NCI-H345 (cell line): ENCODE results near the gene FAM83G.

Experiments used
- DNase-seq: peaks from one replicate; lab custom pipeline; 2025; lab: John Stamatoyannopoulos, UW

The FAM83G gene

DNA sequence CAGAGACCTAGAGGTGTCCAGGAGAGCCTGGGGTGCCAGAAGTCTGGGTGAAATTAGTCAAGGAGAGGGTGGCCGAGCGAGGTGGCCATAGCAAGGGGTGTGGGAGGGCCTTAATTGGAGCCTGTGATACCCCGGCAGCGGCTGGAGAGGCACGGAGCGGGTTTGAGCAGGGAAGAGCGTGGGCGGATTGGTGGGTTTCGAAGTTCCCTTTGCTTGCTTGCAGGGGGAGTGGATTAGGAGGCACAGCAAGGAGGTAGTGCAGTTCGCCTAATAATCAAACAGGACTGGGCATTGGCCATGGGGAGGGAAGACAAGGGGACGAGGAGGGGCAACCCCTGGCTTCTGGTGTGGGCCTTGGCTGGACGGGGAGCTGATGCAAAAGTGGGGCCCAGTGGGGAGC is 5.4 kb upstream of the FAM83G start:
- no peak for DNase-seq

DNA sequence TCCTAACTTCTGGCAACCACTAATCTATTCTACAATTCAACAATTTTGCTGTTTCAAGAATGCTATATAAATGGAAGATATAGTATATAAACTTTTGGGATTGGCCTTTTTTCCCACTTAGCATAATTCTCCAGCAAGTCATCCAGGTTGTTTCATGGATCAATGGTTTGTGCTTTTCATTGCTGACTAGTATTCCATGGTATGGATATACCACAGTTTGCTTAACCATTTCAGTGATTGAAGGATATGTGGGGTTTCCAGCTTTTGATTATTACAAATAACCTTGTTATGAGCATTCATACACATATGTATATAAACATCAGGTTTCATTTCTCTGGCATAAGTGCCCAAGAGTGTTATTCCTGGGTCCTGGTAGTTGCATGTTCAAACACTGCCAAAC is 2.1 kb upstream of the FAM83G start:
- no peak for DNase-seq

DNA sequence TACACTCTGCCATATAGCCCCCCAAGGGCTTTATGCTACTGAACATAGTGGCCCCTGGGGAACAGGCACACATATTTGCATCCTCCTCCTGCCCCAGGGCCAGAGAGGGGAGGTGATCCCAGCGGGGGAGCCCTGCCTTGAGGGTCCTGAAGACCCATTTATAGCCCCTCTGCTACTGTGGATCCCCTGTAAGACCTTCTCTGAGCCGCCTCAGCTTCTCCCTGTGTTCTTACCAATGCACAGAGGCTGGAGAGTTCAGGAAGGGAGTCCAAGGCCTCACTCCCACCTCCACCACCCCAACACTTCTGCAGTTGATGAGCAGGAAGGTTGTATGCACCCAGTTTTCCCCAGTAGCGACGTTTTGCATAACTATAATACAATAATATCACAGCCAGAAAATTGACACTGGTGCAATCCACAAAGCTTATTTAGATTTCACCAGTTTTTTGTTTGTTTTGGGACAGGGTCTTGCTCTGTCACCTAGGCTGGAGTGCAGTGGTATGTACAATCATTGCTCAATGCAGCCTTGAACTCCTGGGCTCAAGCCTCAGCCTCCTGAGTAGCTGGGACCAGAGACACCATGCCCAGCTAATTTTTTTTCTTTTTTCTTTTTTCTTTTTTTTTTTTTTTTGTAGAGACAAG is 1.3 kb upstream of the FAM83G start:
- DNase-seq: no peak

DNA sequence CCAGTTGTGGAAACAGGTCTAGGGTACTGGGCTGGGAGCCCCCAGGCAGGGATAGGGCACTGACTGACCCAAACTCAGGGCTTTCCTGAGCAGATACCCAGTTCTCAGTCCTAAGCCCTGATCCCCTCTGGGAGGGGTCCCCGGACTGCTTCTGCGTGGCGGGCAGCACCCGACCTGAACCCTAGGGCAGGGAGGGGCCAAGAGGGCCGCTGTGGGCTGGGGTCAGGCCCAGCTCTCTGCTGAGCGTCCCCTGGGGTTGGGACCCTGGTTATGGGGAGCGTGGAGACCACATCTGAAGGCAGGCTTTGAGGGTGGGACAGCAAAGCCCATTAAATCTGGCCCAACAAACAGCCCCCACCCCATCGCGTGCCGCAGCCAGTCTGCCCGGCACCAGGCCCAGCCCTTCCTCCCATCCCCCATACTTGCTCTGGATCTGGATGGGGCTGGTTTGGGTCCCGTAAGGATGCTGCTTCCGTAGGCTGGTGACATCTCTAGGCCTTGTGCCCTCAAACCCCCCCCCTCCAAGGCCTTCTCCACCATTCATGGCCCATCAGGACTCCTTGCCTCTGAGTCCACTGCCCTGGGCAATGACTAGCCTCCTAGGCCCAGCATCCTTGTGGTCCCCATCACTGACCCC is 691 bp upstream of the FAM83G start:
- DNase-seq: no peak

DNA sequence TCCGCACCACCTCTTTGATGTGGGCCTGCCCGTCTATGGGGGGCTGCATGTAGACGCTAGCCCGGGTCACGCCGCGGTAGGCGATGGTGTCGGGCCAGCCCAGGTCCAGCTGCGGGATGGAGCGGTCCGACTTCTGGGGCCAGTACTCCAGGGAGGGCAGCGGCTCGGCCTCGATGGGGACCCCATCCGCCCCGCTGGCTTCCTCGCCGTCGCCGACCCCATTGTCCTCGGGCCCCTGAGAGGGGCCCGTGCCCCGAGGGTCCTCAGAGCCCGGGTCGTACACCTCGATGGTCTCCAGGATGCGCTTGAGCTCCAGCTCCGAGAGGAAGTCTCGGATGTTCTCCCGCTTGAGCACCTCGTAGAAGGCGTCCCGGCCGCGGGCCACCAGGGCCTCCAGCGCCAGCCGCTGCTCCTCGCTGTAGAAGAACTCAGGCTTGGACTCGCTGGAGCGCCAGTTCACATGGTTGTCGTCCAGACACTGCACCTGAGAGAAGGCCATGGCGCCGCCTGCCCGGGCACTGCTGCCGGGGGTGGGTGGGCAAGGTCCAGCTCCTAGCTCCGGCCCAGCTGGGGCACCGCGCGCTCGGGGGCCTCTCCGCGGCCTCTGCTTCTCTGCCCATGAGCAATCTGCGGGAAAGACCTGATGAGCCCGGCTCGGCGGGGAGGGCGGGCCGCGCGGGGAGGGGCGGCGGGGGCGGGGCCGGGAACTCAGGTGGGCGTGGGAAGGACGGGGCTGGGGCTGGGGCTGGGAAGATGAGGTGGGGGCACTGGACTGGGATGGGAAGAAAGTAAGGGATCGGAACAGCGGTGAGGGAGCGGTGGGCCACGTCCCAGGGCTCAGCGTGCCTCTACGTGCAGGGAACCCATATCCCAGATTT is 782 bp downstream of the FAM83G start:
- no peak for DNase-seq

DNA sequence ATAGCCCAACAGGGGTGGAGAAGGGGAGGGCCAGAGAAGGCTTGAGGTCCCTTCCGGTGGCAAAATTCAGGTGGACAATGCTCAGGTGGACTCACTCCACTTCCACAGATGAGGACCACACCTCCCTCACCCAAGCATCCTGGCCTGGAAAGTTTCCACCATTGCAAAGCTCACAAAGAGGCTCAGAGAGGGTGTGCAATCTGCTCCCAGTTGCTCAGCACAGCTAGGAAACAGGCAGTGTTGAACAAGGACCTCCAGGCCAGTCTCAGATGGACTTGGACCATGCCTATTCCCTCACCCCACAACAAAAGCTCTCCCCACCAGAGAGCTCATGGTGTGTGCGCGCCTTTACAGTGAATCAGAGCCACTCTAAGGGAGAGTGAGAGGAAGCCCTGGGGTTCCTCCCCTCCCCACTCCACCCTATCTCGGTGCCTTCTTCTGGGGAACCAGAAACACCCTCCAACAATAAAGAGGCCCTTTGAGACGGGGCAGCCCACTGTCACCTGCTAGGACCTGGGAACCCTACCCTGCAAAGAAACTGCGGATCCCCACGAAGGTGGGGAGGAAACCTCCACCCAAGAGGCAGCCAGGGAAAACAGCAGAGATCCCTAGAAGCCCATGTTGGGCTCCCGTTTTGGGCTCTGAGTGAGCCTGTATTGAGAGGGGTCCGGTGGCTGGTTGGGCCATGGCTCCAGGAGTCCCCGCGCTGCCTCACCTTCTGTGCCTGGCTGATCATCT is 1.6 kb downstream of the FAM83G start:
- no peak for DNase-seq

DNA sequence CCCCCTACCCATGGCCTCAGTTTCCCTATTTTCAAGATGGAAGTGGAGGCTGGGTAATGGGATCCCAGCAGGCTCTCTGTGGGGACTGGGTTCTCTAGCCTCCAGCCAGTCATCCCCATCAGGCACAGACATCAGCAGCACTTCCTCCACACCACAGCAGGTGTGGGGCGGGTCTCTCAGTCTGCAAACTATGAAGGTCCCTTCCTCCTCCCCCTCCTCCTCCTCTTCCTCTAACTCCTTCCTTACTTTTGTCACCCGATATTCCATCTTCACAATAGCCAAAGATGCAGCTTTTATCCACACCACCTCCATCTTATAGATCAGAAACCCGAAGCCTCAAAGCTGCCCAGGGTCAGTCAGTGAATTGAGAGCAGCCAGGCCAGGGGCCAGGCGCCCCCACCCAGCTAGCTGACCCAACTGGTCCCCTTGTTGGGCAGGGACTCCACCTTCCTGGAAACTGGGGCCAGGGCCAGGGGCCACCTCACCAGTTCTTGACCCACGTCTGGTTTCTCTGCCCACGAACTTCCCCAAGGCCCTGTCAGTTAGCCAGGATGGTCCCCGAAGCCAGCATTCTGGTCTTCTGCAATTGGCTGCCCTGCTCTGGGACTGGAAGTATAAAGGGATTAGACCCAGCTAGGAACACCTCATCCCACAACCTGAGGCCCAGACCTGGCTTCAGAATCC is 2.5 kb downstream of the FAM83G start:
- DNase-seq: no peak

DNA sequence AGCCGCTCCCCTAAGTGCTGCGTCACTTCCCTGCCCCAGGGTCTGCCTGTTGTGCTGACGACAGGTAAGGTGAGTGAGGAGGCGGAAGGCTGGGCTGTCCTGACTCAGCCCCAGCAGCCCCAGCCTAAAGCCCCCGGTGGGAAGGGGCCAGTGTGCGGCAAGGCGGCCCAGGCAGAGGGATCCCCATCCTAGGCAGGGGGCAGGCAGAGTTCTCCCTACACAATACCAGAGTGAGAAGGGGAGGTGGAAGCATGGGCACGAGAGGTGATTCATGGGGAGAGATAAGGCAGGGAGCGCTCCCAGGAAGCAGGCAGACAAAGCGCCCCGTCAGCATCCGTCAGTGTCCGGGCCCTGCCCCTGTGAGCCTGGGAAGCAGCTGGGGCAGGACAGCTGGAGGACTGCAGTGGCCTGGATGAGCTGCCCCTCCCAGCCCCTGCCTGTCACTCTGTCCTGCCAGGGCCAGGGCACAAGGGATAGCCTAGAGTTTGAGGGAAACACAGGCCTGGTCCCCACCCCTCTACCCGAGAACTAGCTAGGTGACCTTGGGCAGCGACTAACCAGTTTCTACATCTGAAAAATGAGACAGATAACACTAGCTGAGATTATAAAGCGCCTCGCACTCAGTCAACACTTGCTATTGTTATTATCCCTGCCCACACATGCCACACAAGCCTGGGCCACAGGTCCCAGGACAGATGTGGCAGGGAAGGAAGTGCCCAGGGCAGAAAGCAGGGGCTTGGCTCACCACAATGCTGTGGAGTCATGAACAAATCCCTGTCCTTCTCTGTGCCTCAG is 3.8 kb downstream of the FAM83G start:
- no peak for DNase-seq

DNA sequence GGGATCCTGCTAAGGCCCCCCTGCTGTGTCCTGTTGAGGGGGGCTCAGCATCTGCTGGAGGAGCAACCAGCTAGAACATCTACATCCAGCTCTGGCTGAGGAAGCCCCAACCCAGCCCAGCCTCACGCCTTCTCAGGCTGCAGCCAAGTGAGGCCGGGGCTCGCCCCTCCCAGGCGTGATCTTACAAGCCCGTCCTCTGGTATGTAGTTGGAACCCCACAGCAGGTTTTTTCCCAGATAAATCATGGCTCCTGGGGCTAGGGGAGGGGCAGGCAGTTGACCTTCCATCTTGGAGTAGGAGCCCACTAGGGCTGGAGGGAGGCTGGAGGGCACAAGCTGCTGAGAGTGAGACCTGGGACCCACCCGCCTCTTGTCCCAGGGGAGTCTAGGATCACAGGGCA is 4.7 kb downstream of the FAM83G start:
- DNase-seq: no peak

DNA sequence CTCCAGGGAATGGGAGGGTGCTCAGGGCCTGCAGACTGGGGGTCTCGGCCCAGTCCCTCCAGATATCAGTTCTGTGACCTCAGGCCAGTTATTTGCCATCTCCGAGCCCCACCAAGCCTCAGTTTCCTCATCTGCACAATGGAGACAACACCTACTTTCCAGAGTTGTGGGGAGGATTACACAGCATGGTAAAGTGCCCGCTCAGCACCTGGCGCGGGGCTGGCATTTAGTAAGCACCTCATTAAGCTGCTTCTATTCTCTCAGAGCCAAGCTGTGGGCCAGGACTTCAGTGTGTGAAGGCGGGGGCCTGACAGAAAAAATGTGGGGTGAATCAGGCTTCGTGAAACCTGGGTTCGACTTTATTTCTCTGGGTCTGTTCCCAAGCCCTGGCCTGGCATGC is 5.2 kb downstream of the FAM83G start:
- no peak for DNase-seq

DNA sequence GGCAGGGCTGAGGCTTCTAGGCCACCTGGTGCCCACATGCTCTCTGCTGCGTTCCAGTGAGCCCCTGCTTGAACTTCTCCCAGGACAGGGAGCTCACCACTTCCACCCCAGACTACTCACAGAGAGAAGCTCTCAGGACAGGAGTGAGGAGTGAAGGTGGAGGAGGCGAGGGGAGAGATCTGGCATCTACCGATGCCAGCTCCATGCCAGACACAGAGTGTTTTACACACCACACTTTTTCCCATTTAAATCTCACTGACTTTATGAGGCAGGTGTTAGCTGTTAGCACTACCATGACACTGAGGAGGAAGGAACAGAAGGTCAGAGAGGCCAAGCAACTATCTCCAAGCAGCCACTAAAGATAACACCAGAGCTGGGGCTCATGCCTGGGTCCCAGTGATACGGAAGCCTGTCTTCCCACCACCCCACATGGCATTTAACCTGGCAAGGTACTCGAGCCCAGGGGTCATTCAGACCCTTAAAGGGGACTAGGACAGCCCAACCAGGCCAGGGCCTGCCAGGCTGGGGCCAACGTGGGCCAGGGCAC is 6.8 kb downstream of the FAM83G start:
- DNase-seq: no peak

DNA sequence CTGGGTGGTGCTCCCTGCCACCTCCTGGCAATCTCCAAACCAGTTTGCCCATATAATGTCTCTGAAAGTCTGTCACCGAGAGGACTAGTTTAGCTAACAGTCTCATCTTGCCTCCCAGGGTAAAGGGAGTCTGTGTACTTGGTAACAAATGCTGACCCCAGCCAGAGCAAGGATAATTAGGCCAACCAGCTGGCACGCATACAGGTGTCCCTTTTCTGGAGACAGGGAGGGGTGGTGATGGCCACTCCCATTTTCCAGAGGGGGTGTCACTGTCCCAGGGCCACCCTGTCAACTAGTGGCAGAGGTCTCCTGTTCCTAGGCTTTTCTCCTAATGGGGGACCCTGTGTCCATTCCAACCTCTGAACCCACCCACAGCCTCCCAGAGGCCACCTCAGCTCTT is 8.1 kb downstream of the FAM83G start:
- no peak for DNase-seq

DNA sequence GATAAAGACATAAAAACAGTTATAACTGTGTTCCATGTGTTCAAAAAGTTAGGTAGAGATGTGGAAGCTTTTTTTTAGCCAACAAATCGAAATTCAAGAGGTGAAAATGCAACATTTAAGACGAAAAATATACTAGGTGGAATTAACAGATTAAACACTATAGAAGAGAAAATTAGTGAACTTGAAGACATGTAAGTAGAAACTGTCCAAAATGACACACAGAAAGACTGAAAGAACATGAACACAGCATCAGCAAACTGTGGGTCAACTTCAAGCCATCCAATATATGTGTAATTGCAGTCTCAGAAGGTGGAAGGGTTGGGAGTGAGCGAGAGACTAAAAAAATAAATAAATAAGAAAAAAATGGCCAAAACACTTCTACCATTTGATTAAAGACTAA is 9.3 kb downstream of the FAM83G start:
- no peak for DNase-seq

DNA sequence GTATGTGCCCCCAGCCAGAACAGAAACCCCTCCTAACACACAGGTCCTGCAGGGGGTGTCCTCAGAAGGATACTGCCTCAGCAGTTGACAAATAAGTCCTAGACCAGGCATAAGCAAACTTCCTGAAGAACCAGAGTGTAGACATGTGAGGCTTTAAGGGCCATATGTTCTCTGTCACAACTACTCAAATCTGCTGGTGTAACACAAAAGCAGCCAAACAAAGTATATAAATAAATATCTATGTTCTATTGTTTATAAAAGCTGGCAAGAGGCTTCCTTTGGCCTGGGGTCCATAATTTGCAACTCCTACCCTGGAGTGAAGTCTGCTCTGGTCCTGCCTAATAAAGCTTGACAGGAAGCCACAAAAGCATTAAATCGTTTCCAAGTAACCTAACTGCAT is 9.9 kb downstream of the FAM83G start:
- DNase-seq: no peak

DNA sequence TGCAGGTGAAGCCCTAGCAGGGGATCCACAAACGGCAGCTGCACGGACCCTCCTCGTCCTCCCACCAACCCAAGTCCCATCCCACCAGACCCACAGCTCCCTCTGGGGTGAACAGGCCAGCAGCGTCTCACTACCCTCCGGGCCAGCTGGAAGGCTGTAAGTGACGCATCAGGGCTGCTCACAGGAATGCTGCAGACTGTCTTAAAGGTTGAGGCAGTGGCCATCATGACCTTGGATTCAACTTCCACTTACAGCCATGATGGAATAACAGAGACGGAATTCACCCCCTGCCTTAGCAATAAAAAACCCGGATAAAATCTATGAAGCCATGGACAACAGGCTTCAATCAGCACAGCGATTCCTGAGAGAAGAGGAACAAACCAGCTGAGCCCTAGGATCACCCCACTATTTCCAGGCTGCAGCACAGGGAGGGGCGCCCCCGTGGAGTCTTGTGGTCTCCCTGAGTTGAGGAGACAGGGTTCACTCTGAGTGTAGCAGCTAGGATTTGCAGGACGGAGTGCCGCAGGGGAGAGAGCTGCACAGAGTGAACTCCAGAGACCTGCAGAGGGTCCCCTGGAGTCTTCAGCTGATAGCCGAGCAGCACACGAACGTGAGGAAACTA is 10.5 kb downstream of the FAM83G start:
- no peak for DNase-seq

DNA sequence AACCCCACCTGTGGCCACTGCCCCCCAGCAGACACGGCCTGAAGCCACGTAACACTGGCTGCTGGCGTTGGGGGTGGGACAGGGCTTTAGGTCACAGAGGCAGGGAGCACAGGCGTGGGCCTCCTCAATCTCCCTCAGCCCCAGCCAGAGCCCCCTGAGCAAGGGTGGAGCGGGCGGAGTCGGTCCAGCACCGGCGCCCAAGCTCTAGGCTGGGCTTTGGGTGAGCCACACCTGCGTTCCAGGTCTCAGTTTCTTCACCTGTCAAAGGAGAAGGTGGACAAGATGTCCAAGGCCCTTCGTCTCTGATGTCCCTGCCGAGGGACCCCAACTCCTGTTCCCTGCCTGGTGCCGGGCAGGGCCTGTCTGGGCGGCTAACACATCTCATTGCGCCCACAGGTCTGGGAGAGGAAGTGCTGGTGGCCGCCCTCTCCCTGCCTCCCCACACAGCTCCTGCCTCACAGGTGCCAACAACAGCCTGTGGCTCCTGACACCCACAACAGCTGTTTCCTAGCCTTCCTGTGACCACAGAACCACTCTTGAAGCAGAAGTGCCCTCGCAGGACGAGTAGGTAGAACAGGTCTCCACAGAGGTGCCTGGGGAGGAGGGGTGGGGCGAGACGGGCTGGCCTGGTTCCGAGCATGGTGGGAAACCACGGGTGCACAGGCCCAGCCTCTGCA is 12.0 kb downstream of the FAM83G start:
- DNase-seq: no peak

DNA sequence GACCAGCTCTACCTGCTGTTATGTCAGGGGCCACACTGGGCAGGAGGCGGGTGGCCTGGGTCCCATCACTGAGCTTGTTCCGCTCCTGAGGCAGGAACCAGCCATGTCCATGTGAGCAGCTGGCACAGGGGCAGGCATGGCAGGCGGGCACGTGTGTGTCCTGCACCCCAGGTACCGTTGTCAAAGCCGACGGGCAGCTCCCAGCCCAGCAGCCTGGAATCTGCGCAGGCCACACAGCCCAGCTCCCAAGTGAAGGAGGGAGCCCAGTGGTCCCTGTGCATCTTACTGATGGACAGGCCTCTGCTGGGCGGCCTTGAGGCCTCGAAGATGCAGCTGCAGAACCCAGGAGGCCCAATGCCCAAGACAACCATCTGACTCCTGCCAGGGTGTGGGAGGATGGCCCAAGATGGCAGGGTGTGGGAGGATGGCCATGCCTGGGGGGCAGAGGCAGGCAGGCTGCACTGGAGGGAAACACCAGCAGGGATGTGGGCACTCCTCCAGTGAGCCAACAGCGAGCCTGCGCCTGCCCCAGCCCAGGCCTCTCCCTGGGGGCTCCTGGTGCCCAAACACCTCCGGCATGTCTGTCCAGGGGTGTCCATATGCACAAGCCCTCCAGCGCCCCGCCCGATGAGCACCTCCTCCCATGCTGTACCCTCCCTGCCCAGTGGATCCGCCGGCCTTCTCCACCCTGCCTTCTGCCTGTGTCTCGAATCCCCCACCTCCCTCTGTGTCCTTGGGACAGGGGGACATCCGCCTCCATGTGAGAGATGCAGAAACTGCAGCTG is 12.8 kb downstream of the FAM83G start:
- no peak for DNase-seq

DNA sequence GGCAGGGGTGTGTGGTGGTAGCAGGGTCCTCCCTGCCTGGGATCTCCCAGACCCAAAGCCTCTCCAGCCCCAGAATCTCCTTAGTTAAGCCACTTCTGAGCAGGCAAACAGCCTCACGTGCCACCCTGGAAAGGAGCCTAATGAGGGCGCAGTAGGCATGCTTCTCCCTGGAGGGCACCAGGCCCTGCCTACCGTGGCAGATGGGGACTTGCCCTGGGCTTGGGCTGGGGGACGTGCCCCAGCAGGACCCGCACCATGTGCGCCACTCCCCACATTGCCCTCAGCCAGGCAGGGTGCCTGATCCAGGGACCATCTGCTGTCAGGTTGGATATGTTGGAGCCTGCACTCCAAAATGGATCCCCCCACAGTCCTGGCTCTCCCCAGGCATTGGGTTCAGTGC is 14.2 kb downstream of the FAM83G start:
- no peak for DNase-seq
